ENCODE results near the gene CYRIA. TPM values are rescaled to one million over a fixed set of nuclear protein-coding genes. Genes with fewer than 3 reads are reported as not detected.

CYRIA gene
- total RNA-seq, 2 experiments from 2014 or later = 0.77 to 1.7 TPM

GRCh38 chr2:16682431-16683118 lies 16.9 kb upstream of the CYRIA start:
- DNase-seq (no peak), ATAC-seq (no peak)
- H3K9me3 Mint-ChIP-seq (ENCODE audit: low read depth) = peaks cover 4% of the 10 kb centered on the region
- H3K4me1 Mint-ChIP-seq = no peaks in the 10 kb centered on the region
- CTCF ChIA-PET = no interaction called here
- H3K4me3 Mint-ChIP-seq = no peak overlapping the region
- no peaks in the 10 kb centered on the region for H3K36me3 Mint-ChIP-seq
- H3K27ac Mint-ChIP-seq = no peak overlapping the region
- no peaks in the 10 kb centered on the region for H3K27me3 Mint-ChIP-seq

GRCh38 chr2:16680781-16681180 lies 15.1 kb upstream of the CYRIA start:
- Mint-ChIP-seq H3K4me3 (no peak overlapping the region), H3K4me1 (no peaks in the 10 kb centered on the region), H3K9me3 (ENCODE audit: low read depth) (peaks cover 4% of the 10 kb centered on the region), H3K27me3 (no peaks in the 10 kb centered on the region), H3K27ac (no peak overlapping the region), H3K36me3 (no peaks in the 10 kb centered on the region)
- DNase-seq (no peak), ATAC-seq (no peak)
- CTCF ChIA-PET = no interaction called here

GRCh38 chr2:16680304-16680703 lies 14.7 kb upstream of the CYRIA start:
- CTCF ChIA-PET = no interaction called here
- ATAC-seq = no peak

GRCh38 chr2:16678964-16679363 lies 13.3 kb upstream of the CYRIA start:
- DNase-seq (no peak), ATAC-seq (no peak)
- no peaks in the 10 kb centered on the region for H3K4me1 Mint-ChIP-seq
- no peaks in the 10 kb centered on the region for H3K27me3 Mint-ChIP-seq
- CTCF ChIA-PET = interaction anchor here (1.1 kb wide), 1 partner anchor 11 kb away, joined by 3 read pairs; no protein-coding TSS in a partner anchor
- H3K9me3 Mint-ChIP-seq (ENCODE audit: low read depth) = peaks cover 4% of the 10 kb centered on the region
- H3K4me3 Mint-ChIP-seq = no peak overlapping the region
- H3K27ac Mint-ChIP-seq = no peak overlapping the region
- H3K36me3 Mint-ChIP-seq = no peaks in the 10 kb centered on the region

More at GRCh38 chr2:16680304-16680703, 14.7 kb upstream of the CYRIA start:
- Mint-ChIP-seq H3K27me3 (no peaks in the 10 kb centered on the region), H3K4me1 (no peaks in the 10 kb centered on the region), H3K4me3 (no peak overlapping the region), H3K27ac (no peak overlapping the region), H3K9me3 (ENCODE audit: low read depth) (peaks cover 4% of the 10 kb centered on the region), H3K36me3 (no peaks in the 10 kb centered on the region)
- no peak for DNase-seq

- DNase-seq (no peak), ATAC-seq (no peak)
- H3K4me3 Mint-ChIP-seq = no peak overlapping the region
- no peaks in the 10 kb centered on the region for H3K36me3 Mint-ChIP-seq
- H3K27ac Mint-ChIP-seq = no peak overlapping the region
- H3K9me3 Mint-ChIP-seq (ENCODE audit: low read depth) = peaks cover 4% of the 10 kb centered on the region
- H3K27me3 Mint-ChIP-seq = no peaks in the 10 kb centered on the region
- CTCF ChIA-PET = no interaction called here
- no peaks in the 10 kb centered on the region for H3K4me1 Mint-ChIP-seq
Measured at GRCh38 chr2:16677875-16678274, 12.2 kb upstream of the CYRIA start.

- Mint-ChIP-seq H3K27ac (no peak overlapping the region), H3K4me1 (no peaks in the 10 kb centered on the region), H3K4me3 (no peak overlapping the region), H3K9me3 (ENCODE audit: low read depth) (peaks cover 4% of the 10 kb centered on the region), H3K27me3 (no peaks in the 10 kb centered on the region), H3K36me3 (no peaks in the 10 kb centered on the region)
- ATAC-seq (no peak), DNase-seq (no peak)
- CTCF ChIA-PET = no interaction called here
Measured at GRCh38 chr2:16675781-16676180, 10.1 kb upstream of the CYRIA start.

GRCh38 chr2:16674154-16674553 lies 8.5 kb upstream of the CYRIA start:
- no peak overlapping the region for H3K4me3 Mint-ChIP-seq
- H3K36me3 Mint-ChIP-seq = no peaks in the 10 kb centered on the region
- ATAC-seq (no peak), DNase-seq (no peak)
- H3K27ac Mint-ChIP-seq = no peak overlapping the region
- peaks cover 2% of the 10 kb centered on the region for H3K27me3 Mint-ChIP-seq
- peaks cover 4% of the 10 kb centered on the region for H3K9me3 Mint-ChIP-seq (ENCODE audit: low read depth)
- CTCF ChIA-PET = no interaction called here
- H3K4me1 Mint-ChIP-seq = no peaks in the 10 kb centered on the region

- ATAC-seq = no peak
- no peak for DNase-seq
- Mint-ChIP-seq H3K4me3 (no peak overlapping the region), H3K4me1 (no peaks in the 10 kb centered on the region), H3K27me3 (peaks cover 9% of the 10 kb centered on the region), H3K36me3 (no peaks in the 10 kb centered on the region), H3K9me3 (ENCODE audit: low read depth) (no peaks in the 10 kb centered on the region), H3K27ac (no peak overlapping the region)
- CTCF ChIA-PET = no interaction called here
Measured at GRCh38 chr2:16671760-16672159, 6.1 kb upstream of the CYRIA start.

- Mint-ChIP-seq H3K4me1 (peaks cover 5% of the 10 kb centered on the region), H3K27me3 (peaks cover 28% of the 10 kb centered on the region), H3K27ac (no peak overlapping the region), H3K9me3 (ENCODE audit: low read depth) (no peaks in the 10 kb centered on the region), H3K36me3 (no peaks in the 10 kb centered on the region), H3K4me3 (no peak overlapping the region)
- CTCF ChIA-PET = no interaction called here
- ATAC-seq = no peak
- DNase-seq = no peak
Measured at GRCh38 chr2:16669388-16669787, 3.8 kb upstream of the CYRIA start.

- H3K4me1 Mint-ChIP-seq = peaks cover 11% of the 10 kb centered on the region
- peak overlapping the region; percentile 38 for H3K27ac Mint-ChIP-seq
- peak overlapping the region; percentile 48 for H3K4me3 Mint-ChIP-seq
- no peak for ATAC-seq
- H3K9me3 Mint-ChIP-seq (ENCODE audit: low read depth) = no peaks in the 10 kb centered on the region
- H3K27me3 Mint-ChIP-seq = peaks cover 42% of the 10 kb centered on the region
- CTCF ChIA-PET = no interaction called here
- no peaks in the 10 kb centered on the region for H3K36me3 Mint-ChIP-seq
- no peak for DNase-seq
Measured at GRCh38 chr2:16666449-16666801, 791 bp upstream of the CYRIA start.

- no peaks in the 10 kb centered on the region for H3K9me3 Mint-ChIP-seq (ENCODE audit: low read depth)
- ATAC-seq (no peak), DNase-seq (no peak)
- H3K36me3 Mint-ChIP-seq = no peaks in the 10 kb centered on the region
- peak overlapping the region; percentile 47 for H3K4me3 Mint-ChIP-seq
- H3K4me1 Mint-ChIP-seq = peaks cover 11% of the 10 kb centered on the region
- no peak overlapping the region for H3K27ac Mint-ChIP-seq
- peaks cover 42% of the 10 kb centered on the region for H3K27me3 Mint-ChIP-seq
- CTCF ChIA-PET = no interaction called here
Measured at GRCh38 chr2:16664809-16665747, 556 bp downstream of the CYRIA start.

GRCh38 chr2:16664052-16664731 lies 1.4 kb downstream of the CYRIA start:
- Mint-ChIP-seq H3K4me1 (peaks cover 11% of the 10 kb centered on the region), H3K27ac (no peak overlapping the region), H3K4me3 (peak overlapping the region; percentile 47), H3K36me3 (no peaks in the 10 kb centered on the region), H3K27me3 (peaks cover 40% of the 10 kb centered on the region), H3K9me3 (ENCODE audit: low read depth) (no peaks in the 10 kb centered on the region)
- ATAC-seq = peak; percentile 24
- DNase-seq = no peak
- CTCF ChIA-PET = no interaction called here

GRCh38 chr2:16663121-16663905 lies 2.3 kb downstream of the CYRIA start:
- no peak for ATAC-seq
- no peak overlapping the region for H3K27ac Mint-ChIP-seq
- CTCF ChIA-PET = no interaction called here

More at GRCh38 chr2:16663121-16663905, 2.3 kb downstream of the CYRIA start:
- no peaks in the 10 kb centered on the region for H3K9me3 Mint-ChIP-seq (ENCODE audit: low read depth)
- no peak overlapping the region for H3K4me3 Mint-ChIP-seq
- no peak for DNase-seq
- H3K36me3 Mint-ChIP-seq = no peaks in the 10 kb centered on the region
- H3K4me1 Mint-ChIP-seq = peaks cover 11% of the 10 kb centered on the region
- H3K27me3 Mint-ChIP-seq = peaks cover 42% of the 10 kb centered on the region
